GM23338 (cell line): ENCODE results near the gene KIAA1671. TPM values are rescaled to one million over a fixed set of nuclear protein-coding genes. Genes with fewer than 3 reads are reported as not detected.

Experiments used
- ATAC-seq: fragments of 200-7000 bp; cut with Tn5 transposase; 3 replicates; pipeline ENCODE4 v1.9.1; 2020
- DNase-seq: peaks from one replicate; pipeline ENCODE4 v3.0.0-alpha.2; 2015; ENCODE audit warnings: low spot score
- H2AFZ ChIP-seq: fragments of 200-600 bp; sonication (generic); 2 replicates; pipeline ENCODE4 v1.8.0; 2016; ENCODE audit warnings: antibody characterized with exemption, mild to moderate bottlenecking, moderate library complexity
- H3F3A ChIP-seq: fragments of 200-600 bp; sonication (generic); replicated peaks from 2 replicates; pipeline ENCODE4 v1.8.0; 2017; ENCODE audit warnings: antibody characterized with exemption, mixed run types, low read depth
- H3K27ac ChIP-seq: fragments of 200-600 bp; sonication (generic); 2 replicates; pipeline ENCODE4 v1.6.1; 2016; ENCODE audit warnings: low read depth
- H3K27me3 ChIP-seq: fragments of 200-600 bp; sonication (generic); 2 replicates; pipeline ENCODE4 v1.8.0; 2016; ENCODE audit warnings: mild to moderate bottlenecking, mixed run types, moderate library complexity; ENCODE audit not compliant: insufficient read depth
- H3K36me3 ChIP-seq: fragments of 200-600 bp; sonication (generic); 2 replicates; pipeline ENCODE4 v1.8.0; 2016; ENCODE audit warnings: mild to moderate bottlenecking; ENCODE audit not compliant: insufficient read depth
- H3K4me1 ChIP-seq: fragments of 200-600 bp; sonication (generic); 2 replicates; pipeline ENCODE4 v1.8.0; 2016; ENCODE audit warnings: mild to moderate bottlenecking, moderate library complexity; ENCODE audit not compliant: insufficient read depth
- H3K4me2 ChIP-seq: fragments of 200-600 bp; sonication (generic); 2 replicates; pipeline ENCODE4 v1.7.1; 2017; ENCODE audit warnings: mixed run types
- H3K4me3 ChIP-seq: fragments of 200-600 bp; sonication (generic); 2 replicates; pipeline ENCODE4 v1.6.1; 2016; ENCODE audit warnings: mixed run types
- H3K79me2 ChIP-seq: fragments of 200-600 bp; sonication (generic); replicated peaks from 2 replicates; pipeline ENCODE4 v1.8.0; 2017; ENCODE audit warnings: mild to moderate bottlenecking; ENCODE audit not compliant: insufficient read depth
- H3K9me2 ChIP-seq: fragments of 200-600 bp; sonication (generic); 2 replicates; pipeline ENCODE4 v1.8.0; 2017; ENCODE audit not compliant: insufficient read depth
- H4K20me1 ChIP-seq: fragments of 200-600 bp; sonication (generic); replicated peaks from 2 replicates; pipeline ENCODE4 v1.8.0; 2017; ENCODE audit warnings: mild to moderate bottlenecking; ENCODE audit not compliant: insufficient read depth
- H3K27ac Mint-ChIP-seq: 2 replicates; pipeline ENCODE4 v1.8.0; 2020; ENCODE audit warnings: inconsistent platforms, mild to moderate bottlenecking, moderate library complexity, mixed read lengths
- H3K27me3 Mint-ChIP-seq: 3 replicates; pipeline ENCODE4 v1.8.0; 2022; ENCODE audit warnings: low read depth, mild to moderate bottlenecking, moderate library complexity, mixed read lengths, inconsistent platforms; ENCODE audit not compliant: insufficient read depth, poor library complexity
- H3K36me3 Mint-ChIP-seq: 3 replicates; pipeline ENCODE4 v1.8.0; 2021; ENCODE audit warnings: low read depth, mild to moderate bottlenecking, inconsistent platforms, moderate library complexity, mixed read lengths
- H3K4me1 Mint-ChIP-seq: 3 replicates; pipeline ENCODE4 v1.8.0; 2020; ENCODE audit warnings: mild to moderate bottlenecking, inconsistent platforms, mixed read lengths
- H3K4me3 Mint-ChIP-seq: 3 replicates; pipeline ENCODE4 v1.8.0; 2021; ENCODE audit warnings: moderate library complexity, mild to moderate bottlenecking, inconsistent platforms, mixed read lengths
- H3K9me3 Mint-ChIP-seq: 3 replicates; pipeline ENCODE4 v1.8.0; 2020; ENCODE audit warnings: moderate library complexity, mild to moderate bottlenecking, inconsistent platforms, mixed read lengths
- CREB1 ChIP-seq: fragments of 250-450 bp; sonication (Bioruptor Pico); IDR thresholded peaks from 2 replicates; pipeline ENCODE4 v1.5.0; 2020; ENCODE audit warnings: low read depth, mild to moderate bottlenecking, moderate library complexity
- CTCF ChIP-seq, 2 experiments: fragments of 200-600 bp in 1 of 2; sonication (generic) in 1 of 2; conservative IDR thresholded peaks; 2 replicates each; pipeline versions ENCODE4 v1.5.1 to v1.6.1; 2016 to 2017; ENCODE audit warnings: antibody characterized with exemption in 2 of 2, low read depth in 2 of 2, mild to moderate bottlenecking in 2 of 2, moderate library complexity in 1 of 2
- ETS1 ChIP-seq: IDR thresholded peaks from 2 replicates; pipeline ENCODE4 v1.6.1; 2016; ENCODE audit warnings: antibody characterized with exemption
- EZH2 ChIP-seq: fragments of 200-600 bp; sonication (generic); IDR thresholded peaks from one replicate; pipeline ENCODE4 v1.8.0; 2017; ENCODE audit warnings: antibody characterized with exemption, mild to moderate bottlenecking, low read depth; ENCODE audit not compliant: unreplicated experiment
- EZH2phosphoT487 ChIP-seq: fragments of 200-600 bp; sonication (generic); IDR thresholded peaks from one replicate; pipeline ENCODE4 v1.8.1; 2018; ENCODE audit warnings: antibody characterized with exemption; ENCODE audit not compliant: unreplicated experiment
- JUNB ChIP-seq: IDR thresholded peaks from one replicate; pipeline ENCODE4 v1.6.1; 2016; ENCODE audit warnings: antibody characterized with exemption; ENCODE audit not compliant: unreplicated experiment
- NANOG ChIP-seq: IDR thresholded peaks from 2 replicates; pipeline ENCODE4 v1.6.1; 2016; ENCODE audit warnings: antibody characterized with exemption, borderline replicate concordance
- POLR2AphosphoS5 ChIP-seq: IDR thresholded peaks from 2 replicates; pipeline ENCODE4 v1.6.1; 2016; ENCODE audit warnings: antibody characterized with exemption, low read depth
- REST ChIP-seq: IDR thresholded peaks from one replicate; pipeline ENCODE4 v1.6.1; 2018; ENCODE audit warnings: antibody characterized with exemption; ENCODE audit not compliant: unreplicated experiment
- STAT1 ChIP-seq: IDR thresholded peaks from one replicate; pipeline ENCODE4 v1.6.1; 2016; ENCODE audit warnings: antibody characterized with exemption; ENCODE audit not compliant: unreplicated experiment
- ZNF331 ChIP-seq: fragments of 250-450 bp; sonication (Bioruptor Pico); IDR thresholded peaks from 2 replicates; pipeline ENCODE4 v1.5.0; 2020; ENCODE audit warnings: low read depth, mild to moderate bottlenecking, moderate library complexity
- ZNF462 ChIP-seq: fragments of 250-450 bp; sonication (Bioruptor Pico); IDR thresholded peaks from 2 replicates; pipeline ENCODE4 v1.5.0; 2020; ENCODE audit warnings: mild to moderate bottlenecking, moderate library complexity
- polyA plus RNA-seq: library from polyadenylated mRNA; unstranded; fragments of >200 nt; fragmentation: Nextera tagmentation; extraction: Ambion mirVana; gene quantifications from 2 replicates; pipeline ENCODE4 v1.2.1, GENCODE V29; 2016
- total RNA-seq: library from RNA; depleted of rRNA; stranded (reverse); fragments of >200 nt; shearing (Covaris generic); gene quantifications from 2 replicates; pipeline ENCODE4 v1.2.3, GENCODE V29; 2014

KIAA1671 gene
- total and polyA plus RNA-seq, 2 experiments from 2014 or later, result 6.1 to 27.2 TPM

- TF ChIP-seq ETS1, result no peak
Measured at GRCh38 chr22:25029181-25029580, 76.7 kb downstream of the KIAA1671 start (continued).

- Histone ChIP-seq H3K36me3 (no peaks in the 10 kb centered on the region), H3K4me3 (no peak overlapping the region), H3K4me1 (0 out of 2 replicates have a peak, but pooled peaks cover 5% of the 10 kb centered on the region), H3K9me2 (no peaks in the 10 kb centered on the region), H3K4me2 (no peak overlapping the region), H2AFZ (no peak overlapping the region), H3K79me2 (no peaks in the 10 kb centered on the region), H4K20me1 (no peaks in the 10 kb centered on the region; the same call in 1 of the 2 replicates), H3K27me3 (no peaks in the 10 kb centered on the region), H3K27ac (no peak overlapping the region), H3F3A (no peaks in the 10 kb centered on the region)
- peaks cover 12% of the 10 kb centered on the region for H3K4me1 Mint-ChIP-seq
- H3K9me3 Mint-ChIP-seq, result no peaks in the 10 kb centered on the region
- H3K27me3 Mint-ChIP-seq, result peaks cover 5% of the 10 kb centered on the region
- DNase-seq (no peak), ATAC-seq (no peak)
- H3K36me3 Mint-ChIP-seq, result peaks cover 8% of the 10 kb centered on the region; the same call in 1 of the 3 replicates
- H3K27ac Mint-ChIP-seq, result no peak overlapping the region
- H3K4me3 Mint-ChIP-seq, result no peak overlapping the region
- TF ChIP-seq ZNF331 (CRISPR knock-in tag) (no peak), CREB1 (no peak), STAT1 (no peak), NANOG (no peak), REST (no peak), JUNB (no peak), EZH2phosphoT487 (no peak), ETS1 (no peak), ZNF462 (CRISPR knock-in tag) (no peak), EZH2 (no peak), POLR2AphosphoS5 (no peak), CTCF (conservative IDR thresholded peaks at IDR 0.05; ENCODE audit: low read depth in 2 of 2) (no peak)
Measured at GRCh38 chr22:25030636-25031035, 78.1 kb downstream of the KIAA1671 start.
